K562 (cell line): ENCODE results near the gene EMC6.

Experiments
- ARHGAP35 ChIP-seq: fragments of 450-650 bp; IDR thresholded peaks from 2 replicates; pipeline ENCODE4 v1.6.1; 2018; ENCODE audit not compliant: partially characterized antibody
- JUND ChIP-seq, 2 experiments: IDR thresholded peaks; 2 replicates in 1 of 2; 3 replicates in 1 of 2; pipeline ENCODE4 v1.6.1; 2011; ENCODE audit warnings: borderline replicate concordance in 2 of 2, low read depth in 2 of 2, low read length in 2 of 2, improper control_type of control experiment in 1 of 2, missing biosample characterization in 1 of 2, missing genetic modification characterization in 1 of 2, missing genetic modification reagents in 1 of 2
- NR2C2 ChIP-seq, 2 experiments: fragments of 200-800 bp in 1 of 2; sonication (Bioruptor generic) in 1 of 2; sonication (generic) in 1 of 2; formaldehyde crosslinking in 1 of 2; IDR thresholded peaks; 2 replicates each; pipeline versions ENCODE4 v1.6.1 to v1.8.0; 2016 to 2022; ENCODE audit warnings: mild to moderate bottlenecking in 1 of 2, missing compliant biosample characterization in 1 of 2, missing genetic modification characterization in 1 of 2, missing genetic modification reagents in 1 of 2
- ZFP91 ChIP-seq: sonication (generic); formaldehyde crosslinking; IDR thresholded peaks from 2 replicates; pipeline ENCODE4 v1.8.0; 2022; ENCODE audit warnings: mild to moderate bottlenecking, missing genetic modification reagents
- TF ChIP-seq, protein P1 (sequence below): sonication (generic); formaldehyde crosslinking; IDR thresholded peaks from 2 replicates; pipeline ENCODE4 v1.8.0; 2022; ENCODE audit warnings: mild to moderate bottlenecking, low read depth, missing genetic modification reagents
- TF ChIP-seq, protein P2 (sequence below): IDR thresholded peaks from 2 replicates; pipeline ENCODE4 v1.6.1; 2012; ENCODE audit warnings: low read depth, low read length, improper control_type of control experiment, borderline replicate concordance

DNA sequence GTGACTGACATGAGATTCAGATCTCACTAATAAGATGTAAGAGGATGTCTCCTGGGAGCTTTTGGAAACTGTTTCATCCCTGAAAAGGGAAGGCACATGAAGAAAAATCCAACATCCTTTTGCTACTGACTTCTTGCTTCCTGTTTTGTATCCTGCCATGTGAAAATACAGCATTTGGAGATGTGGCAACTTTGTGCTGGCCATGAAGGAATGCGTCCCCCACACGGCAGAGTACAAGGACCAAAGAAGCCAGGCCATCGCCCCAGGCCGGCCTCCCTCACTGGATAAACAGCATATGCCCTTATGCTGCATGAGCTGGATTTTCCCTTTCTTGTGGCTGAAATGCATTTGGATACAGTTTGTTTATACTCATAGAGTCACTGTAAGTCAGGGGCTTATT is 49.6 kb downstream of the EMC6 start:
- TF ChIP-seq ARHGAP35 (no peak), NR2C2 (CRISPR knock-in tag; IDR thresholded peaks at IDR 0.05) (no peak), NR2C2 (tag; IDR thresholded peaks at IDR 0.05) (no peak), JUND (IDR thresholded peaks at IDR 0.05; ENCODE audit: borderline replicate concordance, low read depth, low read length) (no peak), JUND (tag; IDR thresholded peaks at IDR 0.05; ENCODE audit: borderline replicate concordance, low read depth, low read length) (no peak), ZFP91 (no peak)
- TF ChIP-seq, protein P1, sequence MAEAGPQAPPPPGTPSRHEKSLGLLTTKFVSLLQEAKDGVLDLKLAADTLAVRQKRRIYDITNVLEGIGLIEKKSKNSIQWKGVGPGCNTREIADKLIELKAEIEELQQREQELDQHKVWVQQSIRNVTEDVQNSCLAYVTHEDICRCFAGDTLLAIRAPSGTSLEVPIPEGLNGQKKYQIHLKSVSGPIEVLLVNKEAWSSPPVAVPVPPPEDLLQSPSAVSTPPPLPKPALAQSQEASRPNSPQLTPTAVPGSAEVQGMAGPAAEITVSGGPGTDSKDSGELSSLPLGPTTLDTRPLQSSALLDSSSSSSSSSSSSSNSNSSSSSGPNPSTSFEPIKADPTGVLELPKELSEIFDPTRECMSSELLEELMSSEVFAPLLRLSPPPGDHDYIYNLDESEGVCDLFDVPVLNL (CRISPR knock-in tag) = no peak
- TF ChIP-seq, protein P2, sequence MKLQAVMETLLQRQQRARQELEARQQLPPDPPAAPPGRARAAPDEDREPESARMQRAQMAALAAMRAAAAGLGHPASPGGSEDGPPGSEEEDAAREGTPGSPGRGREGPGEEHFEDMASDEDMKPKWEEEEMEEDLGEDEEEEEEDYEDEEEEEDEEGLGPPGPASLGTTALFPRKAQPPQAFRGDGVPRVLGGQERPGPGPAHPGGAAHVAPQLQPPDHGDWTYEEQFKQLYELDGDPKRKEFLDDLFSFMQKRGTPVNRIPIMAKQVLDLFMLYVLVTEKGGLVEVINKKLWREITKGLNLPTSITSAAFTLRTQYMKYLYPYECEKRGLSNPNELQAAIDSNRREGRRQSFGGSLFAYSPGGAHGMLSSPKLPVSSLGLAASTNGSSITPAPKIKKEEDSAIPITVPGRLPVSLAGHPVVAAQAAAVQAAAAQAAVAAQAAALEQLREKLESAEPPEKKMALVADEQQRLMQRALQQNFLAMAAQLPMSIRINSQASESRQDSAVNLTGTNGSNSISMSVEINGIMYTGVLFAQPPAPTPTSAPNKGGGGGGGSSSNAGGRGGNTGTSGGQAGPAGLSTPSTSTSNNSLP = no peak
